GM15510 (cell line): ENCODE results near the gene SECTM1.

Experiments used
- POLR2A ChIP-seq: IDR thresholded peaks from 3 replicates; pipeline ENCODE4 v1.6.1; 2011; ENCODE audit warnings: borderline replicate concordance; ENCODE audit not compliant: insufficient read length; ENCODE audit errors: extremely low read depth

Gene SECTM1

DNA sequence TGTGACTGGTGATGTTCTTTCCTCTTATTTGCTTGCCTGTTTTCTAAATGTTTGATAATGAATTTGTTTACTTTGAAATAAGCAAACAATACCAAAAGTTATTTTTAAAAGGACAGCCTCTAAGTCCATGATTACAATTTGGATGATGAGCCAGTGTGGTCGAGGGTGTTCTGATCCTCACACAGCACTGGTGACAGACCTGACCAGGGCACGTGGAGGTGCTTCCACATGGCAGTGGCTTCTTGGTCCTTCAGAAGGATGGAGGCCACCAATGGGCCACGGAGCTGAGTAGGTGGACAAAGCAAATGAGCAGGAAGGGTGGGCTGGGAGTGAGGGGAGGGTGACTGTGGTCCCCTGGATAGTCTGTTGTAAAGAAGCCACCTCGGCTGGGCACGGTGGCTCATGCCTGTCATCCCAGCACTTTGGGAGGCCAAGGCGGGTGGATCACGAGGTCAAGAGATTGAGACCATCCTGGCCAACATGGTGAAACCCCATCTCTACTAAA lies 21.3 kb upstream of the SECTM1 start:
- TF ChIP-seq POLR2A = no peak

GRCh38 chr17:82353484-82353883 lies 19.9 kb upstream of the SECTM1 start:
- TF ChIP-seq POLR2A = no peak

DNA sequence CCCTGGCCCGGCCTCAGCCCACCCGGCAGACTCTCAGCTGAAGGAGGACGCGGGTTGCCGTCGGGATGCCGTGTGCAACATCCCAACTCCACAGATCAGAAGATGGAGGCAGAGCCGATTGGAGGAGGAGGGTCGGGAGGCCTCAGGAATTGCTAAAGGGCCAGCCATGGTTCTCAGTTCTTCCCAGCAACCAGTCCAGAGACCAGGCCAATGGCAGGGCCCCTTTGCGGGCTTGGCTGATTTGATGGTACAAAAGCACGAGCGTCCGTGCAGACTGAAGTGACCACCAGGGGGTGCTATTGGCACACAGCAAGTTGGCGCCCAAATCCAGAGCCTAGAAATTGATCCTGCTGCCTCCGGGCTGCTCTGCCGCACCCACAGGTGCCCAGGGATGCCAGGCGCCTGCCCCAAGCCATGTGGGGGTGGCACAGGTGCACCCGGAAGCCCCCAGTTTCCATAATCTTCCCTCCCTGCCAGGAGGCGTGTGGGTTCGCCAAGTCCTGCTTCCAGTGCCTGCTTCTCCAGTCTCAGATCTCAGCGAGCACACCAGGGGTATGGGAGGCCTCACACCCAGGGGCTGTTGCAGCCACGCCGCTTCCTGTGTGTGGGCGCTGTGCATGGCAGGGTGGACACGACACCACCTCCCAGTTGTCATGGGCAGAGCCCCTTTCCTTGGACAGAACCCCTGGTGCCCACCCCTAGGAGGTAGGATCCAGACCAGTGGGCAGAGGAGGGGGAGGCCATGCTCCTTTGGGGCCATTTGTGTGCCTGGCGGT lies 18.3 kb upstream of the SECTM1 start:
- TF ChIP-seq POLR2A = no peak

- TF ChIP-seq POLR2A = no peak
Measured at GRCh38 chr17:82351254-82351712, 17.7 kb upstream of the SECTM1 start.

DNA sequence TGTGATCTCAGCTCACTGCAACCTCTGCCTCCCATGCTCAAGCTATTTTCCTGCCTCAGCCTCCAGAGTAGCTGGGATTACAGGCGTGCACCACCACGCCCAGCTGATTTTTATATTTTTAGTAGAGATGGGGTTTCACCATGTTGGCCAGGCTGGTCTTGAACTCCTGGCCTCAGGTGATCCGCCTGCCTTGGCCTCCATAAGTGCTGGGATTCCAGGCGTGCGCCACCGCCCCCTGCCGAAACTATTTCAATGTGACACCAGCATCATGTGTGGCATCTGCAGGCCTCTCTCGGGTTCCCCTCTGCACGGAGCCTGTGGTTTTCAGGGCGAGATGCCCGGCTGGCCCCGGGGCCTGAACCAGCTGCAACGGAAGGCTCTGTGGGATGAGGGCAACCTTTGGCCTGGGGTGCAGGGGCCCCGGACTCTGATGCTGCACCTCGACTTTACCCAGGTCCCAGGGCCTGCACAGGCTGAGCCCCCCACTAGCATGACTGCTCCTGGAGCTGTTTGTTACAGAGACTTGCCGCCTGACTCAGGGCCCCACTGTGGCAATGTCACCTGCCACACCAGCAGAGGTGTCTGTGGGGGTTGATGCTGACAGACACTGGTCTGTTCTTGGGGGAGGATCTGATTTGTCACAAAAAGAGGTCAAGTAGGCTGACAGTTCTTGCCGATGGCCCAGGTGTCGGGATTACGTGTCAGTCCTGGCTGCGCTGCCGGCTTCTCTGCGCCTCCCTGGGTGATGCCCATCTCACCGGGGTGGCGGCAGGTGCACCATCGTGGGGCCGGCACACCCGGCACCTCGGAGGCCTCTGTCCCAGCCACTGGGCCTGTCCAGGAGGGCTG lies 16.8 kb upstream of the SECTM1 start:
- TF ChIP-seq POLR2A = no peak

DNA sequence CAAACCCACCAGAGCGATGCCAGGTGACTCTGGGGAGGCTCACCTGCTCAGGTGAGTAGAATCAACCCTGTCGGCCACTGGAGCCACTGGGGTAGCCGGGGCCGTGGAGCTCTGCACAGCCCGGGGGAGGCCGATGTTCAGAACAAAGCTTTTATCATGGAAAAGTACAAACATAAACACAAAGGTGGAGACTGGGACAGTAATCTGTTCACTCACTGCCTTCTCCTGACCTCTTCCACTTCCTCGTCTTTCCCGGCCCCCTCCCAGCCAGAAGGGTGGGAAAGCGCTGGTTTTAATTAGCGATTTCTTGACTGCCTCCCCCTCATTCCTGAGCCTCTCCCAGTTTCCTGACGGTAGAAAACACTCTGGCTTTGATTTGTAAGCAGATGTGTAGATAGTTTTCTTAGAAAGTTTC lies 15.7 kb upstream of the SECTM1 start:
- no peak for TF ChIP-seq POLR2A

DNA sequence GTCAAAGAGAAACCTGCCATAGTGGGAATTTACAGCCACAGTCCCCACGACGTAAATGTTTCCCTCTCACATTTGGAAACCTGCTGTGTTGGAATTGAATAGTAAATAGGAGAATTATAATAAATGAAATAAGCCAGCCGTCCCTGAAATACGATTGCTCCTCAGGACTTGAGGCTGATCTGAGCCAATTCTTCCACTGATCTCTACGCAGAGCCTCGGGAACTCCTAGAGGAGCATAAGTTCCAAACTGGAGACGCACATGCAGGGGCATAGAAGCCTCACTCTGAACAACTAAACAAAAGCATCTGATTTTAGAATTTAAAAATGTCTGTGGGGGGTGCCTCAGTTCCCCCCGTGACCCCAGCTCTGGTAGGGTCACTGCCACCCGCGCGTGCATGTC lies 15.3 kb upstream of the SECTM1 start:
- TF ChIP-seq POLR2A = no peak

DNA sequence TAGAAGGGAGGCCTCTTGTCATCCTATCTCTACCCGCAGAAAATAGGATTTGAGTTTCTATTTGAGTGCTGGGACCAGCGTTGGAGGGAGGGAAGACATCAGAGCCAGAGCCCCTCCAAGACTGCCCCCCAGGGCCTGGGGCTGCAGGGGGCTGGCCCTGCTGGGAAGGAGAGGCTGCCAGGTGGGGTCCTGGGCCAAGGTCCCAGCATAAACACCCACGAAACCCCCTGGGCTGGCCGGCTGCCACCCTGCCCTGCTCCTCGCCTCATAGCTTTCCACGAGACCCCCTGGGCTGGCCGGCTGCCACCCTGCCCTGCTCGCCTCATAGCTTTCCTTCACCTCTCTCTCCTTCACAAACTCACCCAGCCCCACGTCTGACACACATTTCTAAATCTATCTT lies 14.9 kb upstream of the SECTM1 start:
- no peak for TF ChIP-seq POLR2A

- TF ChIP-seq POLR2A = no peak
Measured at GRCh38 chr17:82346342-82347300, 13.1 kb upstream of the SECTM1 start.

DNA sequence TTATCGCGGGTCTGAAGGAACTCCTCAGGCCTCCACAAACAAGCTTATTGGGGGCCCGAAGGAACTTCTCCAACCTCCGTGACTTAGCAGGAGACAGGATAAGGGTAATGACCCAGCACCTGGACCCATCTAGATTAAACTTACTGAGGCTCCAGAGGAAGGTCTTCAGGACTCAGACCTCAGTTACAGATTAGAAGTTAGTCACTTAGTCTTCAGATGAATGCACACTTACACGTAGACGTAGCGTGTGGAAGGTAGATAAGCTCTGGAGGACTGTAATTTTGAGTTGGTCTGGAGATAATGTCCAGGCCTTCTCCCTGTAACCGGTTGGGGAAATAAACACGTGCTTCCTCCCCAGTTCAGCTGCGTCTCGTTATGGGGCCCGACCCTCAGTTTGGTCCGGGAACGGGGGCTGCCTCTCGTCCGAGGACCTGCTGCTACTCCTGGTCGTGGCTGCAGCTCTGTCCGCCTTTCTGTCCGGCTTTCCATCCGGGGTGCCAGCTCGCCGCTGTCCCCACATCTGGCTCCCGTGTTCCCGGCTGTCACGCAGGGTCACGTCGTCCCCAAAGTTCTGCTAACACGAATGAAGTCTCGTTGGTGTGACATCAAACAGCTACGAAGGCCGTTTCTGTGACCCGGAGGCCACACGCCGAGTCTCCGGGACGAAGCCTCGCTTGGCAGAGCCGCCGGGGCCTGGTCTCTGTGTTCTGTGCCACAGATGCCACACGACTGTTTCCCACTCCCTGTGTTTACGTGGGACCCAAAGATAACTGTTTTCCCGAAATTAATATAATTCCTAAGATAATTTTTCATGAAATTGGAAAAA lies 11.8 kb upstream of the SECTM1 start:
- no peak for TF ChIP-seq POLR2A

GRCh38 chr17:82344175-82344907 lies 10.8 kb upstream of the SECTM1 start:
- TF ChIP-seq POLR2A = no peak

- TF ChIP-seq POLR2A = no peak
Measured at GRCh38 chr17:82343560-82343959, 10.0 kb upstream of the SECTM1 start.
